Ascending aorta (tissue), 2 donors: ENCODE results near the gene PHAF1. TPM values are rescaled to one million over a fixed set of nuclear protein-coding genes. Genes with fewer than 3 reads are reported as not detected.

Source experiments
- DNase-seq, 2 donors: peaks; one replicate each; pipeline ENCODE4 v3.0.0-alpha.2; 2019; ENCODE audit warnings: low spot score in 2 of 2
- H3K27ac ChIP-seq, 2 donors: fragments of 200-600 bp; sonication (generic); one replicate each; pipeline ENCODE4 v1.5.1; 2016 to 2017; ENCODE audit warnings: mild to moderate bottlenecking in 1 of 2
- H3K27me3 ChIP-seq: fragments of 200-600 bp; sonication (generic); one replicate; pipeline ENCODE4 v1.5.1; 2017
- H3K36me3 ChIP-seq, 2 donors: fragments of 200-600 bp; sonication (generic); one replicate each; pipeline ENCODE4 v1.5.1; 2016
- H3K4me1 ChIP-seq, 2 donors: fragments of 200-600 bp; sonication (generic); one replicate each; pipeline ENCODE4 v1.5.1; 2016 to 2017; ENCODE audit warnings: mild to moderate bottlenecking in 1 of 2
- H3K4me3 ChIP-seq, 2 donors: fragments of 200-600 bp; sonication (generic); one replicate each; pipeline ENCODE4 v1.5.1; 2016 to 2017; ENCODE audit warnings: mild to moderate bottlenecking in 1 of 2
- H3K9me3 ChIP-seq, 2 donors: fragments of 200-600 bp; sonication (generic); one replicate each; pipeline ENCODE4 v1.5.1; 2016
- intact Hi-C: fragments of 100-400 bp; cut with DNase I; formaldehyde crosslinking; loops from one replicate; pipeline ENCODE4 v1.15.1; 2023
- total RNA-seq: library from RNA; depleted of rRNA; stranded (reverse); fragments of >200 nt; gene quantifications from one replicate; pipeline ENCODE4 v1.1.0, GENCODE V29; 2016
- TF ChIP-seq, protein P1 (sequence below), 3 experiments: fragments of 200-600 bp in 2 of 3; fragments of 450-650 bp in 1 of 3; sonication (generic) in 2 of 3; IDR thresholded peaks; one replicate each; pipeline ENCODE4 v1.5.1; 2016 to 2019; ENCODE audit warnings: antibody characterized with exemption in 3 of 3, mild to moderate bottlenecking in 1 of 3, moderate library complexity in 1 of 3

The PHAF1 gene
- total RNA-seq, 1 donor from 2014 or later, result 4.5 TPM

DNA sequence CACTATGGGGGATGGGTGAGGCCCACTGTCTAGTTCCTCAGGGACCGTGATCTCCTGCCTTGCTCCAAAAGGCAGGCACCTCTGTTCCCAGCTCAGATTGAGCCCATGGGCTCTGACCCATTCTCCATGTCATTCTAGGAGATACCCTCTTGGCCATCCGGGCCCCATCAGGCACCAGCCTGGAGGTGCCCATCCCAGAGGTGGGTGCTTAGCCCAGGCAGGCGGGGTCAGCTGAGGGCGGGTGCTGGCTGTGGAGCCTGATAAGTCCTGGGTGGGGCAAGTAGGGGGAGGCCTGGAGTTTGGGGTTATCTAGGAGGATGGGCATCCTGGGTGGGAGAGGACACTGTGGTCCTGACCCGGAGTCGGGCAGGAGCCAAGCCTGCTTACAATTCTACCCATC lies 84.5 kb downstream of the PHAF1 start:
- H3K4me1 ChIP-seq, result peaks cover 14 to 16% of the 10 kb centered on the region in 2 donors
- H3K9me3 ChIP-seq, result no peaks in the 10 kb centered on the region
- intact Hi-C loops, result no loop called here
- no peak for DNase-seq
- no peaks in the 10 kb centered on the region for H3K27me3 ChIP-seq
- no peak overlapping the region for H3K4me3 ChIP-seq
- peaks cover 40 to 44% of the 10 kb centered on the region in 2 donors for H3K36me3 ChIP-seq
- TF ChIP-seq, protein P1, sequence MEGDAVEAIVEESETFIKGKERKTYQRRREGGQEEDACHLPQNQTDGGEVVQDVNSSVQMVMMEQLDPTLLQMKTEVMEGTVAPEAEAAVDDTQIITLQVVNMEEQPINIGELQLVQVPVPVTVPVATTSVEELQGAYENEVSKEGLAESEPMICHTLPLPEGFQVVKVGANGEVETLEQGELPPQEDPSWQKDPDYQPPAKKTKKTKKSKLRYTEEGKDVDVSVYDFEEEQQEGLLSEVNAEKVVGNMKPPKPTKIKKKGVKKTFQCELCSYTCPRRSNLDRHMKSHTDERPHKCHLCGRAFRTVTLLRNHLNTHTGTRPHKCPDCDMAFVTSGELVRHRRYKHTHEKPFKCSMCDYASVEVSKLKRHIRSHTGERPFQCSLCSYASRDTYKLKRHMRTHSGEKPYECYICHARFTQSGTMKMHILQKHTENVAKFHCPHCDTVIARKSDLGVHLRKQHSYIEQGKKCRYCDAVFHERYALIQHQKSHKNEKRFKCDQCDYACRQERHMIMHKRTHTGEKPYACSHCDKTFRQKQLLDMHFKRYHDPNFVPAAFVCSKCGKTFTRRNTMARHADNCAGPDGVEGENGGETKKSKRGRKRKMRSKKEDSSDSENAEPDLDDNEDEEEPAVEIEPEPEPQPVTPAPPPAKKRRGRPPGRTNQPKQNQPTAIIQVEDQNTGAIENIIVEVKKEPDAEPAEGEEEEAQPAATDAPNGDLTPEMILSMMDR (IDR thresholded peaks at IDR 0.05), result no peak
- H3K27ac ChIP-seq, result no peak overlapping the region

DNA sequence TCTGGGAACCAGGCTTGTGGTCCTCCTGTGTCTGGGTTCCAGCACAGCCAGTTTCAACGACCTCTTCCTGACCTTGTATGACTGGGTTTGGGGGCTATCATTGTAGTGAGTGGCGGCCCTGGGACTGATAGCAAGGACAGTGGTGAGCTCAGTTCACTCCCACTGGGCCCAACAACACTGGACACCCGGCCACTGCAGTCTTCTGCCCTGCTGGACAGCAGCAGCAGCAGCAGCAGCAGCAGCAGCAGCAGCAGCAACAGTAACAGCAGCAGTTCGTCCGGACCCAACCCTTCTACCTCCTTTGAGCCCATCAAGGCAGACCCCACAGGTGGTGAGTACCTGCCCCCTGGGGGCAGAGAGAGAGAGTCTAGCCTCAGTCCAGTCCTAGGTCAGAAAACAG lies 85.9 kb downstream of the PHAF1 start:
- Histone ChIP-seq H3K4me3 (no peak overlapping the region), H3K4me1 (peaks cover 14 to 16% of the 10 kb centered on the region in 2 donors), H3K27ac (no peak overlapping the region), H3K27me3 (no peaks in the 10 kb centered on the region), H3K36me3 (peaks cover 40 to 46% of the 10 kb centered on the region in 2 donors), H3K9me3 (no peaks in the 10 kb centered on the region)
- intact Hi-C loops, result no loop called here
- TF ChIP-seq, protein P1 (IDR thresholded peaks at IDR 0.05), result no peak
- DNase-seq, result no peak

DNA sequence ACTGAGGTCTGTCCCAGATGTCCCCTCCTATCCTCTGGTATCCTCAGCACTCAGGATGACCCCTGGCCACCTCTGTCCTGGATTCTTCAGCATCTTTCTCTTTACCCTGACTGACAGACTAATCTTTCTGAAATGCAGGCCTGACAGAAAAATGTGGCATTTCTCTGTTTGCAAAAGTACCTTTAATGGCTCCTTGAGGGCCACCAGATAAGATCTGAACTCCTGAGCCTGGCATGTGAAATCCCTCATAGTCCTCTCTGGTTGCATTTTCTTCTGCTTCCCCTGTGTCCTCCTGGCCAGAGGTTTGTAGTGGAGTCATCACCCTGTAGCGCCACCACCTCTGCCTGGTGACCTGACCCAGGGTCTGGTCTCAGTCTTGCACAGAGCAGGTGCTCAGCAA lies 87.1 kb downstream of the PHAF1 start:
- TF ChIP-seq, protein P1 (IDR thresholded peaks at IDR 0.05), result no peak
- no peaks in the 10 kb centered on the region for H3K9me3 ChIP-seq
- peaks cover 46 to 55% of the 10 kb centered on the region in 2 donors for H3K36me3 ChIP-seq
- no peak overlapping the region for H3K27ac ChIP-seq
- no peak for DNase-seq
- intact Hi-C loops, result no loop called here
- H3K27me3 ChIP-seq, result no peaks in the 10 kb centered on the region
- H3K4me3 ChIP-seq, result no peak overlapping the region
- peaks cover 14 to 16% of the 10 kb centered on the region in 2 donors for H3K4me1 ChIP-seq

DNA sequence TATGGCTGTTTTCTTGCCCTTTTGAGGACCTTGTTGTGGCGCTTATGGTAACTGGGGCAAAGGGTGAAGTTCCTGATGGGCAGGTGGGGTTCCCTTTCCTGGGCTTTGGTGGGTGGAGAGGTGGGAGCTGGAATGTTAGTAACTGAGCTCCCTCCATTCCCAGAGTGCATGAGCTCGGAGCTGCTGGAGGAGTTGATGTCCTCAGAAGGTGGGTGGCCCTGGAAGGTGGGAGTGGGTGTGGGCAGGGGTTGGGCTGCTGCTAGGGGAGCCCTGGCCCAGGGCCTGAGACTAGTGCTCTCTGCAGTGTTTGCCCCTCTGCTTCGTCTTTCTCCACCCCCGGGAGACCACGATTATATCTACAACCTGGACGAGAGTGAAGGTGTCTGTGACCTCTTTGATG lies 88.0 kb downstream of the PHAF1 start:
- TF ChIP-seq, protein P1 (IDR thresholded peaks at IDR 0.05), result no peak
- no peak overlapping the region for H3K27ac ChIP-seq

More for the DNA sequence above, 88.0 kb downstream of the PHAF1 start:
- Histone ChIP-seq H3K27me3 (no peaks in the 10 kb centered on the region), H3K4me1 (peaks cover 11 to 13% of the 10 kb centered on the region in 2 donors), H3K36me3 (peaks cover 55 to 63% of the 10 kb centered on the region in 2 donors), H3K9me3 (no peaks in the 10 kb centered on the region), H3K4me3 (no peak overlapping the region)
- intact Hi-C loops, result no loop called here
- DNase-seq, result no peak

Other genes starting within 250 kb of the PHAF1 start
- 2.8 TPM for gene PDP2, start 229.4 kb upstream of the PHAF1 start, total RNA-seq
- not detected for gene CDH16, start 191.1 kb upstream of the PHAF1 start, total RNA-seq
- gene RRAD, start 184.4 kb upstream of the PHAF1 start, total RNA-seq, result 54.2 TPM
- 255 TPM for gene CIAO2B, start 175.5 kb upstream of the PHAF1 start, total RNA-seq
- 40.0 TPM for gene CES2, start 174.4 kb upstream of the PHAF1 start, total RNA-seq
- gene CES3, start 148.7 kb upstream of the PHAF1 start, total RNA-seq, result not detected
- 0.11 TPM for gene CES4A, start 121.4 kb upstream of the PHAF1 start, total RNA-seq
- gene CBFB, start 80.8 kb upstream of the PHAF1 start, total RNA-seq, result 59.1 TPM
- 40.7 TPM for gene B3GNT9, start 41.1 kb downstream of the PHAF1 start, total RNA-seq
- 27.7 TPM for gene TRADD, start 50.0 kb downstream of the PHAF1 start, total RNA-seq
- gene FBXL8, start 50.0 kb downstream of the PHAF1 start, total RNA-seq, result 46.1 TPM
- 64.9 TPM for gene HSF4, start 54.8 kb downstream of the PHAF1 start, total RNA-seq
- gene NOL3, start 60.6 kb downstream of the PHAF1 start, total RNA-seq, result 87.6 TPM
- gene MATCAP1, start 74.0 kb downstream of the PHAF1 start, total RNA-seq, result 18.9 TPM
- 11.2 TPM for gene EXOC3L1, start 80.2 kb downstream of the PHAF1 start, total RNA-seq
- gene E2F4, start 82.2 kb downstream of the PHAF1 start, total RNA-seq, result 114 TPM
- not detected for gene ELMO3, start 89.2 kb downstream of the PHAF1 start, total RNA-seq
- 8.3 TPM for gene TMEM208, start 117.2 kb downstream of the PHAF1 start, total RNA-seq
- gene FHOD1, start 137.5 kb downstream of the PHAF1 start, total RNA-seq, result 20.2 TPM
- gene SLC9A5, start 139.0 kb downstream of the PHAF1 start, total RNA-seq, result 13.5 TPM
- 3.7 TPM for gene PLEKHG4, start 169.6 kb downstream of the PHAF1 start, total RNA-seq
- gene KCTD19, start 216.8 kb downstream of the PHAF1 start, total RNA-seq, result not detected
- not detected for gene LRRC36, start 216.9 kb downstream of the PHAF1 start, total RNA-seq